NOMO-1 (cell line): ENCODE measurements around the gene CRTC1.

Experiments used
- DNase-seq, 2 experiments: peaks; one replicate each; lab custom pipeline; 2025; ENCODE audit not compliant: unreplicated experiment in 2 of 2; lab: John Stamatoyannopoulos, UW

Gene CRTC1

DNA sequence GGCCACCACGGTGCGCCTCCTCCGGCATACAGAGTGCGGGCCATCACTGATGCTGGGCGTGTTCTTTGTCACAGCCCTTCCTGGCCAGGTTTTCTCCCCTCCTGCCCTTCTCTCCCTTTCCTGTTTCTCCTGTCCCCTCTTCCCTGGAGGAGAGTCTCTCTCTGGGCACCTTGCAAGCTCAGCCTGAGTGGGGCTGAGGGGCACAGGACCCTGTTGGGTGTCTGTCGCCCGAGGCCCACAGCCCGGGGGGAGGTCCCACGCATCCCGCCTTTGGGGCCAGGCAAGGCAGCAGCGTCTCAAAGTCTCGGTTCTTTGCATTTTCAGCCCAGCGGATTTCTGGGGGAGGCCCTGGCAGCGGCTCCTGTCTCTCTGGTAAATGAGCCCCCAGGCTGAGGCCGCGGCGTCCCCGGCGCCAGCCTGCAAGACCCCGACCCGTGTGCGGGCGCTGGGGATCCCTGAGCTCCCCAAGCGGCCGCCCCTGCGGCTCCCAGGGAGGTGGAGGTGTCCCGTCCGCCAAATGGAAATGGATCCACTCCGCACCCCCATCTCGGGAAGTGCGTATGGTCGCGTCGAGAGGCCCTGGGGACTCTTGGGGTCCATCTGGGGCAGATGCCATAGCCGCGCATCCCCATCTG is 60.4 kb downstream of the CRTC1 start:
- DNase-seq: no peak

DNA sequence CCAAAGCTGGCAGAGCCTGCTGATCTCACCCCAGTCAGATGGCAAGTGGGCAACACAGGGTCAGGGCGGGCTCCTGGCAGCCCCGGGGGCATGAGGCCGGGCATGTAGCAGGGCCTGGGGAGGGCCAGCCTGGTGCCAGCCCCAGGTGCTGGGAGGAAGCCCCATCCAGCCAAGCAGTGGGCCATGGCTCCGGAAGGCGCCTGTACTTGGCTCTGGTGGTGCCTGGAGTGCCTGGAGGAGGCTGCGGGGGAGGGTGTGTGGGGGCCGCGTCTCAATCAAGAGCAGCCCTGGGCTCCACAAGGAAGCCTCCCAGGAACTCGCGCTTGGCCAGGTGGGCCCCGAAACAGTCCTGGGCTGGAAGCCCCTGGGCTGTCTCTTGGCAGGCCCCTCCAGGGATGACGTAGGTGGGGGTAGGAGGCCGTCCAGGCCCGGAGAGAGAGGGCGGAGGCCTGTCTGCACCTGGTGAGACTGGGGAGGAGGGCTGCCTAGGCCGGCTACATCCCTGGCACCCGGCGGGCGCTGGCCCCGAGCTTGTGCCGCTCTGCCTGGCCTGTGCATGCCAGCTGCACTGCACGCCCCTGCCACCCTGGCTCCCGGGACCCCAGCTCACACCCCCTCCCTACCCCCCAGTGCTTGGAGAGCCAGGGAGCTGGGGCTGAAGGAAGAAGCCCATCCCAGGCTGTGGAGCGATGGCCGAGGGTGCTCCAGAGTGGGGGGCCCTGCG is 61.7 kb downstream of the CRTC1 start:
- no peak for DNase-seq

DNA sequence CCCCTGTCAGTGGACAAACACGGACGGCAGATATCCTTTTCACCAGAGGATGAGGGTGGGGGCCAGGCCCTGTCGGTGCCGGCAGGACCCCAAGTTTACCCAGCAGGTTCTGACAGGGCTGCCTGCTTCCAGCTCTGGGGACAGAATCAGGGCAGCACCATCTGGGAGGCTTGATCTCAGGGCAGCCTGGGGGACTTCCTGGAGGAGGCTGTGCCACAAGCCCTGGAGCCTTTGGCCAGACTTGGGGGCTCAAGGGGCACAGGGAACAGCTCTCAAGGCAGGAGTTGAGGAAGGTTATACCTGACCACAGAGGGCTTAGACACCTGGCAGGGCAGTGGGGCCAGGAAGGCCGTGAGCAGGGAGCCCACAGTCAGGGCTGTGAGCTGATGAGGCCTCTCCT is 62.5 kb downstream of the CRTC1 start:
- no peak for DNase-seq

DNA sequence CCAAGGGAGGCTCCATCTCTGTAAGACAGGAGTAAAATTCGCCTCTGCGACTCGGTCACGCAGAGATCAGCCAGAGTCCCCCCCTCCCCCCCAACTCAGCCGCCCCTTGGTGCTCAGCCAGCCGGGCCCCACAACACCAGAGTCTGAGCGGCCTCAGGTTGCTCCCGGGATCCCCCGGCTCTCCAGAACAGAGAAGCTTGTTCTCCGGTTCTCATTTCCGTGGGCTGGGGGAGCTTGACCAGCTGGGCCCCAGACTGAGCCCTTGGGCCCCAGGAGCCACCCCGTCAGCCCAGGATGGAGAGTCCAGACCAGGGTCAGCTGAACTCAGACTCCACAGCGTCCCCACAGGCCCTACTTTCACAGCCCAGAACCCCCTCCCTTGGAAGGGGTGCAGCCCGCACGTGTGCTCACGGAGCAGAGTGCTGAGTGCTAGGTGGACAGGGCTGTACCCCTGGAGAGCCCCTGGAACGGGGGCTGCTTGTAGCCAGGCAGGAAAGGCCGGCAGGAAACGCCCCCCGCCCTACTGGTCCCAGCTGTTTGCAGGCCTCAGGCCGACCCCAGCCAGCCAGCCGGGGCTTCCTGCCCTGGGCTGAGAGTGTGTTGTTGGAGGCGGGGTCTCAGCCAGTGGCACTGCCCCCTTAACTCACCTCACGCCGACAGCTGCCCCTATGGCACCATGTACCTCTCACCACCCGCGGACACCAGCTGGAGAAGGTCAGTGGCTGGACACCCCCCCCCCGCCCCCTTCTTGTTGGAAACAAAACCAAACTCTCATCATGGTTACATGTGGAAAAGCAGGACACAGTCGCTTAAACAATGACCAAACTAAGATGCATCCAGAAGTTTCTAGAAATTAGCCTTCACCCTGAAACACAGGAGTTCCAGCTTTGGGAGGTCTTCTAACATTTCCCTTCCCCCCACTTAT is 63.2 kb downstream of the CRTC1 start:
- no peak for DNase-seq

DNA sequence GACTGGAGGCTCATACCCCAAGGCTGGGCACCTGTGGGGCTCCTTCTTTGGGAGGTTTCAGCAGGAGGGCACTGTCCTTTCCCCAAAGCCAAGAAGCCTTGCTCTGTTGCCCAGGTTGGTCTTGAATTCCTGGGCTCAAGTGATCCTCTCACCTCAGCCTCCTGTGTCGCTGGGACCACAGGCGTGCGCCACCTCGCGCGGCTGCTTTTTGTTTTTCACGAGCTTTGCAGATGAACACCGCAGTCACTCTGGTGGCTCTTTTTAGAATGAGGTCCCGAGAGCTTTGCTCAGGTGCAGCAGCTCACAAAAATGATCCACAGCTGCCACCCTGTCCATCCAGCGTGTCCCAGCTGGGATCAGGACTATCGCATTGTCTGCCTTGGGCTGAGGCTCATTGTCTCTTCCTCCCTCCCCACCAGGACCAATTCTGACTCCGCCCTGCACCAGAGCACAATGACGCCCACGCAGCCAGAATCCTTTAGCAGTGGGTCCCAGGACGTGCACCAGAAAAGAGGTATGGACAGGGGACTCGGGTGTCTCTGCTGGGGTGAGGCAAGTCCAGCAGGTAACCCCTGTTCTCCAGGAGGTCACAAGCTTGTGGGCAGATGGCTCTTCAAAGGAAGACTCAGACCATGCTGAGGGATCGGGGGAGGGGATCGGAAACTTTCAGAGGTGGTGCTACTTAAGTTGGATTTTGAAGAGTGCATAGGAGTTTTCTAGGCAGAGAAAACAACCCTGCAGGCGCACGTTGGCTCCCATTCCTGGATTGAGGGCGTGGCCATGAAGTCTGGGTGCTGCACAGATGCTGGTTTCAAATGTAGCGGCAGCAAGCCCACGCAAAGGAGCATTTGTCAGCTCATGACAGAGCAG is 66.1 kb downstream of the CRTC1 start:
- no peak for DNase-seq

DNA sequence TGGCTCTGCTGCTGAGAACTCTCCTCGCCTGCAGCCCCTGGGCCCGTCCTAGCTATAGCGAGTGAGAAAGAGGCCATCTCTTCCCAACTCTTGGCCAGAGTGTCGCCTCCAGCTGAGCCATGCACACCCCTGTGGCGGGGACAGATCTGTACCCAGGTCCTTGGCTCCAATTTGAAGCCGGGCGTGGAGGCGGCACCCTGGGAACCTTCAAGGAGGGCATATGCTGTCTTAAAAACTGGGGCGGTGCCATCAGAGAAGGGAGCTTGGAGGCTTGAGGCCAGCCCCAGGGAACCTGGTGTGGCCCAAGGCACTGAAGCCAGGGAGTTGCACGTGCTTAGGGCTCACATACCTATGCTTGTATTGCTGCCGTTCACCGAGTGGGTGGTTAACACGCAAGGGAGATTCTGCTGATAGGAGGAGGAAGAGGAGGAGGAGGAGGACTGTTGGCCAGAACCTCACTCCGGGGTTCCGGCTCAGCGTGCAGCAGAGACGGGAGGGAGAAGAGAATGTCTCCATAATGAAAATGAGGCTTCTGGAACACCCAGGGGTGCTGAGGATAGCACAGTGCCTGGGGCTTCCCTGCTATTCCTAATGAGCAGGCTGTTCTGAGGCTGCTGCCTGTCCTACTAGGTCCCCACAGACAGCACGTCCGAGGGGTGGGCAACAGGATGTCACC is 67.0 kb downstream of the CRTC1 start:
- no peak for DNase-seq

DNA sequence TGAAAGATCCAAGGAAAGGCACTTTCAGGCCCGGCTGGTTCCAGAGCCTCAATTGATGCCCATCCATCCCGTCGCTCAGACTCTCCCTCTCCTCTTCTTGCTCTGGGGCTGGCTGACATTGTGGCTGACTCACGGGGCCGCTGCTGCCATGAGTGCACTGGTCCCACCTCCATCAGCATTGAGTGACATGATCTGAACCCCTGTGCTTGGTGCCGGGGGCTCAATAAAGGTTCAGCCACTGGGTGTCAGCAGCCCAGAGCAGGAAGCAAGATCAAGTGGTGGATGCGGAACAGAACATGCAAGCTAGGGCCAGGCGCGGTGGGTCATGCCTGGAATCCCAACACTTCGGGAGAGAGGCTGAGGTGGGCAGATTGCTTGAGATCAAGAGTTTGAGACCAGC is 68.1 kb downstream of the CRTC1 start:
- no peak for DNase-seq

DNA sequence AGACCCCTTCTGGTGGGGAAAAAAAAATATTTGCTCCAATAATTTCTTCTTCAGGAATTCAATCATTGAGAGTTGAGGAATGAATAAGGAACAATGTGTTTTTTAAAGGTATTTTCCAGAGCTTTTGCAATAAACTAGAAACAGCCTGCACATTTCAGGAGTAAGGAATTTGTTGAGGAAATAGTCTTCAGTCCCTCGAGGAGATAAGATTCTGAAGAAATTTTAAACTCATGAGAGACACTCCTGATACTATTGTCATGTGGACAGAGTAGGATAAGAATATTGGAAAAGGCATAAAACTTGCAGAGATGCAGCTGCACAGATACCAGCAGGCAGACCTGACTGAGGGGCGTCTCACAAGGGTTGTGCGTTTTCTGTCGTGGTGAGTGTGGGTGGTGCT is 71.0 kb downstream of the CRTC1 start:
- DNase-seq: no peak

DNA sequence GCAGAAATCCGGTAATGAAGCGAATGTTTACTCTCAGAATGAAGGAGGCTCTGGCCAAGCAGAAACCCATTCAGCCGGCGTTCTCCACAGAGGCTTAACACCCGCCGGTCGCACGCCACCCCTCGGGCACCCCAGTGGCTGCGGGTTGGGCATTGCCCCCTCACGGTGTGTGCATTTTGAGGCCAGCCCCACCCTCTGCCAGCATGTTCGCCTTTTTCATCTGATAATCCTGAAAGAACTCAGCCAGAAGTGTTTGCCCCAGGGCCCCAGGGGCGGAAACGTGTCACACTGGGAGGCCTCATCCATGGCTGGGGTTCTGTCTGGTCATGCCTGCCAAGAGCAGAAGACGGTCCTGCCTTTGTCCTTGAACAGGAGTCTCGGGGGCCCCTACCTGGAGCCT is 73.4 kb downstream of the CRTC1 start:
- DNase-seq: no peak

DNA sequence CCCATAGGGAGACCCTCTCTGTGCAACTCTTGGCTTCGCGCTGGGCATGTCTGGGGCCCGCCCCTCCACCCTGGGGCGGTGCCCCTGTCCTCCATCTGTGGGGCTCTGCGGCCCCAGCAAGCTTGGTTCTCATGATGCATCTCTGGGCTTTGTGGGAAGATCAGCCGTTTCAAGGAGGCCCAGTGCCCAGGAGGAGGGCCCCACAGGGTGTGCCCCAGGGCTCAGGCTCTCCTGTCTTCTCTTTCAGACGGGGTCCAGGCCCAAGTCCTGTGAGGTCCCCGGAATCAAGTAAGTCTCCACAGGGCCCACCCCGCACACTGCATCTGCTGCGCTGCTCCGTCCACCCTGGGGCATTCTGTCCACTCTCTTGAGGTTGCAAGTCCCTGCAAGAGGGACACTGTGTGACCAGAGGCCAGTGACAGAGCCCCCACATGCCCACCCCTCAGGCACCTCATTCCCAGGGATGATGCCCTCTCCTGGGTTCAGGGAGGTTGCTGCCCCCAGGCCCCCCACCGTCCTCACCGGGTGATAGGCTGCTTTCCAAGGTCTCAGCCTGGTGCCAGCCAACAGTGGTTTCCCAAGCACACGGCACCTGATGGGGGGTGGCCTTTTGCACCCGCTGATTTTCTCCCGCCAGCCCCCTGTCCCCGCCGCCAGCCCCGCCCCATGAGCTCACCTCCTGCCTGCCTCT is 76.0 kb downstream of the CRTC1 start:
- no peak for DNase-seq

DNA sequence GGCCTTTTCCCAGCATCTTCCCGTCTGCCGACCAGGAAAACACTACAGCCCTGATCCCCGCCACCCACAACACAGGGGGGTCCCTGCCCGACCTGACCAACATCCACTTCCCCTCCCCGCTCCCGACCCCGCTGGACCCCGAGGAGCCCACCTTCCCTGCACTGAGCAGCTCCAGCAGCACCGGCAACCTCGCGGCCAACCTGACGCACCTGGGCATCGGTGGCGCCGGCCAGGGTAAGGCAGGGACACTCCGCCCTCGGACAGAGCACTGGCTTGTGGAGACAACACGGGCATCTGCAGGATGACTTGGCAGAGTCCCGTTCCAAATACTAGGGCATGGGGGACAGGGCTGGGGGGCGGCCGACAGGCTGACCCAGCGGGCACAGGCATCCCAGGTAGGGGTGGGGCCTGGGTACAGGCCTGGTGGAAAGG is 76.5 kb downstream of the CRTC1 start:
- DNase-seq: no peak

DNA sequence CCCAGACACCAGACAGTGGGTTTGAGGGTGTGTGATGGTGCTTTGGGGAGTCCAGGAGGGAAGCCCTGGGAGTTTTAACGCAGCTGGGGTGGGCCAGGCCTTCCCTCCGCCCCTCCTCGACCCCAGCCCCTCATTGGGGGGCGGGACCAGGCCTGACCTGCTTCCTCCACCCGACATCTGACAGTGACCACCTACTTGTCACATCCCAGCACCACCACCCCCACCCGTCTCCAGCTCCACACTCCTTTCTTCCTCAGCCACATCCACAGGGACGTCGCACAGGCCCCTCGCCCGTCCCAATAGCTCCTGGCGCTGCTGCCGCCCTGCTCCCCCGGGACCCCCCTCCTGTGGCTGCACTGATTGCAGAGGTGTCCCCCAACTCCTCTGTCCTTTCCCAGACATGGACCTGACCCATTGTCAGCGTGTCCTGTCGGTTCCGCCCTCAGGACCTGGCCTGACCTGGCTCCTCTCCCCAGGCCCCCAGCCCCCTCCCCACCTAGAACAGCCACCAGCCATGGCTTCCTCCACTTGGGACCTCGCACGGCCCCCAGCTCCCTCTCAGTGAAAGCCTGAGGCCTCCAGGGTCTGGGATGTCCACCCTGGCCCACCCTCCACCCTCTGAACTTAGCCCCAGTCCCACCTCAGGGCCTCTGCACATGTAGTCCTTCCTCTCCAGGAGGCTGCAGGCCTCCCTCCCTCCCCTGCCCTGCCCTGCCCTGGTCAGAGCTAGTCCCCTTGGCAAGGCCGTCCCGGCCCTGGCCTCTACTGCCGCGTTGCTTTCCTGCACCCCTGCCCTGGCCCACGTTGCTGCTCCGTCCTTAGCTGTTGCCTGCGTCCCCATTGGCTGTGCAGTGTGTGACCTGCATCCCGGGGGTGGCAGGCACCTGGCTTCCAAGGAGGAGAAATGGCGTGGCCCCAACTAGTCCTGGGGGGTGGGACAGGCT is 77.2 kb downstream of the CRTC1 start:
- no peak for DNase-seq

DNA sequence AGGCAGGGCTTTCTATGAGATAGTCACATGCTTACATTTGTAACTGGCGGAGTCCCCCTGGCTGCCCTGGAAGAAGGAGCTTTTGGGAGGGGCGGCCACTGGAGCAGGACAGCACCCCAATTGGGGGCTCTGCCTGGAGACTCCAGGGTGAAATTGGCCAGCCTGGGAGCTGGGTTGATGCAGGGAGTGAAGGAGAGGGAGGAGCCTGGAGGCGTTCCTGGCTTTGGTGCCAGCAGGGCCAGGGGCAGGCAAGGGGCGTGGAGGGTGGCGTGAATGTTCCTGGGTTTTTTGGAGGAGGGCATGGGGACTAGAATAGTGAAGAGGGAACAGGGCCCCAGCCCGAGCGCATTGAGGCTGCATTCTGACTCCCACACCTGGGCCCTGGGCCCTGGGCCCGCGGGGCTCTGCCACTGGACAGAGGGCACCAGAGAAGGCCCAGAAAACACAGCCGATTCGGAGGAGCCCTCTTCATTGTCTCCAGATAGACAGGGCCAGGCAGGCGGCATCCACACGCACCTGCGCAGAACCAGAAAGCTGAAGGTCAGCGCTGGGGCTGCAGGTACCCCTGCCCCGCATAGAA is 78.1 kb downstream of the CRTC1 start:
- no peak for DNase-seq

DNA sequence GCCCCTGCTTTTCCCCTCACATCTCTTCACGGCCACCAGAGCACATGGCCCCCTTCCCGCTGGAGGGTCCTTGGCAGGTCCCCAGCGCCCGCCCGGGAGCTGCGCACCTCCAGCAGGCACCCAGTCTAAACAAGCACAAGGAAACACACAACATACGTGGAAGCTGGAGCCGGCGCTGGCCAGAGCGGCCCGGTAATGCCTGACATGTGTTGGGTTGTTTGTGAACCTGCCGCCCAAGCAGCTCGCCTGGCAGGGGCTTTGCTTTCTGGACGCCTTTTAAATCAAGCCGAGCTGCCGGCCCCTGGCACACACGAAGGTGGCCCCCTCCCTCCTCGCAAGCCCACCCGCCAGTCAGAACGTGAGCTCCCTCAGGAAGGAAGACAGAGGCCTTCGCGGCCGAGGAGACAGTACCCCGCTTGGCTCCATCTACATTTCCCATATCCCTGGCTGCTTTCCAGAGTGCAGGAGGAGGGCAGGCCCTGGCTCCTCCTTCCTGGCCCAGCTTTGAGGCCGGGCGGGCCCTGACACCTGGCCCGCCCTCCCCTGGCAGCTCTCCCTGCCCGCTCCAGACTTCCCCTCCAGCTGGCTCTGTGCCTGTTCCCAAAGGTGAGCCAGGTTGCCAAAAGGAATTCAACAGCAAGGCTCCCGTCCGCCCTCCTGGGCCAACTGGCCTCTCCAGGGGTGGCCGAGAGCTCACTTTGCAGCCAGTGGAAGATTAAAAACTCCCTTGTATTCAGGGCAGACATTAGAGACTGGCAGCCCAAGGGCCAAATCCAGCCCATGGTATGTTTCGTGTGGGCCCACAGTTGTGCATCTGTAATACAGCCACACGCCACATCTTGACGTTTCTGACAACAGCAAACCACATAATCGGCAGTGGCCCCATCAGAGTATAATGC is 78.9 kb downstream of the CRTC1 start:
- DNase-seq: no peak

DNA sequence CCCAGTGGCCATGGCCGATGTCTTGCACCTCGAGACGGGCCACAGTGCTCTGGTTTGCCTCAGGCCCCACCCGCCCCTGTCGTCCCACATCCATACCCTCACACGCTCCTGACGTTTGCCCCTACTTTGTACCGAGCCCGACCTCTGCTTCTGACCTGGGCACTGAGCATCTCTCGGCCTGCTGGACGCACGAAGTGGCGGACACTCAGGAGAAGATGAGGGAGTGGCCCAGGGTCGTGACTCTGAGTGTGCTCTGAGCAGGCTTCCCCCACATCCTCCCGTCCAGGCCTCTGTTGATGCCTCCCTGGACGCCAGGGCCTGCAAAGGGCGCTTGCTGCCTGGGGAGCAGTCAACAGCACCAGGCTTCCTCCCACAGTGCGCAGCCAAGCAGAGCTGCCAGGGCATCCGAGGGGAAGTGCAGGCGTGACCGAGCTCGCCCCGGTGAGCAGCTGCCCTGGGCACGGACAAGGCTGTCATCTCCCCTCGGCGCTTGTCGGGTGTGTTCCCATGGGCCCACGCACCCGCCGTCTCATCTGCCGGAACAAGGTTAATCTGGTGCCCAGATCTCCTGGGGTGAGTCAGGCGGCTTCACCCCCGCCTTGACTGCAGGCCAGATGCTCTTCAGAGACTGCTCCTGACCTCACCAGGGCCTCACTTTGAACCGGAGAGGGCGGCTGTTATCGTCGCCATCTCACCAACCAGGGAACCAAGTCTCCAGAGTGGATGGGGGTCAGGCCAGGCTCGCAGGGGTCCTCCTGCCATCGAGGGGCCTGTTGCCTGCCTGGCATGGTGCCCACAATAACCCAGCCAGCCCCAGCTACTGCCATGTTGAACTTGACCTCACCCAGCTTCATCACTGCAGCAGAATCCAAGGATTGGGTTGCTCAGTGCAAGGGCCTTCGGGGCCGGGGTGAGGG is 80.5 kb downstream of the CRTC1 start:
- no peak for DNase-seq

DNA sequence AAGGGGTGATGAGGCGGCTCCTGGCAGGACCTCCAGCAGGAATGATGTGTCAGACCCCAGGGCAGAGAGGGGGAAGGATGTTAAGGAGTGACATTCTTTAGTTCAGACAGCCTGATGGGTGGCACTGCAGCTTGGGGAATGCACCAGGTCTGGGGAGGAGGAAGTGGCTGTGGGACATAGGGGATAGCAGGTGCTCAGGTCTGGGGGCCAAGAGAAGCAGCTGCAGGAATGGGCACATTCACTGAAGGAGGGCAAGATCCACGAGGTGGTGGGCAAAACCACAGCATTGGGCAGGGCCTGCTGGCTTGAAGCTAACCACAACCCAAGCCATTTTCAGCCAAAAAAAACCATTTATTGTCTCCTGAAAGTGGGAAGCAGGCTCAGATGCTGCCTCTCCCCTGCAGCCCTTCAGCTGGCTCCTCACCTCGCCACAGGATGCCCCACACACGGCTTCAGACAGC is 81.1 kb downstream of the CRTC1 start:
- no peak for DNase-seq
